GM19395 (cell line): ENCODE measurements around the gene DNAJB2.
A peak's percentile ranks its signal among the peaks of the same experiment; 100 is the strongest.
"Not testable (repeated sequence)": the region's sequence is repeated elsewhere in the genome, so short reads cannot be mapped to it uniquely, and the experiment has no call there.

Source experiments
- ATAC-seq: cut with Tn5 transposase; IDR thresholded peaks from one replicate; pipeline ENCODE4 v1.9.1; 2021; ENCODE audit warnings: mild to moderate bottlenecking, moderate library complexity; ENCODE audit not compliant: unreplicated experiment

Gene DNAJB2

DNA sequence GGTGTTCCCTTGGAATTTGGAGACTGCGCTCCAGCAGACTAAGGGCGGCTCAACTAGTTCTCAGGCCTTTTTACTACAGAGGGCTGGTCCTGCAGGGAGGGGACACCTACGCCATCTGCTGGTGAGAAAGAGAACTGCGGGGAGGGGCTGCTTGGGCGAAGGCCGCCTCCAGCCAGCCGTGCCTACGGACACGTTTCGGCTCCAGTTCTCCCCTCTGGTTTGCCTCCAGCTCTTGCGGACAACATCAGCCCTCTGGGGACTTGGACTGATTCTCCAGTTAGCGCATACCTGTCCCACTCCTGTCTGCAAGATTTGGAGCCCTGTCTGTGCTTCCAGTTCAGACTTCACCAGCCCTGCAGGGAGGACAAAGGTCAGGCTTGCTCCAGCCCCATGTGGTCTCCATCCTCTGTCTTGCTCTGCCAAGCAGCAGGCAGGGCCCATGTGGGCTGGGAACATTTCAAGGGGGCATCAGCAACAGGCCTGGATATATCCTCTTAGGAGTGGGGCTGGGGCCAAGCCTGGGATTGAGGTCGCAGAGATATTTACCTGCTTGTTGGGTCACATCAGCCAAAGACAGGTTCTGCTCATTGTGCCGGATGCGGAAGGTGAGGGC, 19.7 kb downstream of the DNAJB2 start:
- ATAC-seq, result peak; percentile 58

DNA sequence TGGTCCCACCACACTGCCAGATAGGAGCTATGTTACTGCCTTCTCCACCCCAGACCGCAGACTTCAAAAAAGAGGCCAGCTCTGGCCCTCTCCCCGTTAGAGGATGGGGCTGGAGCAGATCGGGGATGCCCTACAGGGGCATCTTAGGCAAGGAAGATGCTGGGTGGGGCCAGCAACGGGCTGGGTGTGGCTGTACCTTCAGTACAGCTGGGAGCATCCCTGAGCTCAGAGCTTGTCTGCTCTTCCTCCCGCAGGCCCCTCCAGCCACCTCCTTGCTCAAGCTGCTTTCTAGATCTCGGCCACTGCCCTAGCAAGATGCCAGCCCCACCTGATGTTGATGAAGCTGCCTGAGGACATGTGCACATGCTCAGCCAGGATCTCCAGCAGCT, 20.2 kb downstream of the DNAJB2 start:
- ATAC-seq, result no peak

DNA sequence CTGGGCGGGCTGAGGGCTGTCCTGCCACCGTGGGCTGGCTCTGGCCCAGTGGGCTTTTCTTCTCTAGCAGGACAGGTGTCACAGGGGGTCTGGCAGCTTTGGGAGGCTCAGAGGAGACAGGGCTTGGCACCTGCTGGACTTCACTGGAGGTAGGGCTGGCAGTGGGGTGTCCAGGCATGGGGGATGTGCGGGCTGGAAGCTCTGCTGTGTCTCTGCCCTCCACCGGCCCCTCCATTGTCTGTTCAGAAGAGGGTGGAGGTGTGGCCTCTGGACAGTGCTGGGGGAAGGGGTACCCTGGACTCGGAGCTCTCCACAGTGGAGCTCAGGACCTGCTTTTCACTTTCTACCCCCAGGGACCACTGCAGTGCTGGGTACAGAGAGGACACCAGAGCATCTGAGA, 20.9 kb downstream of the DNAJB2 start:
- ATAC-seq, result no peak

DNA sequence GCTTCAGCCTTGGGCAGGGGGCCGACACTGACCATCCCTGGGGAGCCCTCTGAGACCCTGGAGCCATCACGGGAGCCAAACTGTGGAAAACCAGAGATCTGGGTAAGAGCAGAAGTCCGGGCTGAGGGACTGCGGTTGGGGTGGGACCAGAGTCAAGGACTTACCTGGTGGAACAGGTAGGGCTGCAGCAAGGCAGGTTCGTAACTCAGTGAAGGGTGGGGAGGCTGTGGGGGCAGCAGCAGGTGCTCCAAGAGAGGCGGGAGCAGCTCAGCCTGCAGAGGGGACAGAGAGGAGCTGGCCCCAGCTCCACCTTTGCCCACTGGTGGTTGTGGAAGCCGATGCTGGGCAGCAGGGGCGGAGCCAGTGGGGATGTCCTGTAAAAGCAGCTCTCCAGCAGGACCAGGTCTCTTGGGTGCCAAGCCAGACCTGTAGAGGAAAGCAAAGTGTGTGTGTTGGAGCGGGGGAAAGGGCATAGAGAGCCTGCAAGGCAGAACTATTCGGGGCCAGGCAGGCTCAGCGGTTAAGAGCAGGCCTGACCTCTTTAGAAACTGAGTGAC, 23.3 kb downstream of the DNAJB2 start:
- no peak for ATAC-seq

DNA sequence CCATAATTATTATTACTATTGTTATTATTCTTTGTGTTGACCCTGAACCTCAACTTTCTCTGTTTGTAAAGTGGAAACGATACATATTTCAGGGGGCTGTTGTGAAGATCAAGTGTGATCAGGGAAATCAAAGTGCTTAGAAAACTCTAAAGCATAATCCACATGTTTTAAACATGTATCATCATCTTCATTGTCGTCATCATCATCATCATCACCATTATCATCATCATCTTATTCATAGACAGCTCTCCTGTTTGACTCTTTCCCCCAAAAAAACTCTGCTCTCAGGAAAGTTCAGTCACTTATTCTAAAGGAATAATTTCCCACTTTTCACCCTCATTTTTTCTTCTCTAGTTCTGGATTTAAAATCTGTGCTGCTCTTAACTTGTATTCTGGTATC, 25.1 kb downstream of the DNAJB2 start:
- no peak for ATAC-seq

DNA sequence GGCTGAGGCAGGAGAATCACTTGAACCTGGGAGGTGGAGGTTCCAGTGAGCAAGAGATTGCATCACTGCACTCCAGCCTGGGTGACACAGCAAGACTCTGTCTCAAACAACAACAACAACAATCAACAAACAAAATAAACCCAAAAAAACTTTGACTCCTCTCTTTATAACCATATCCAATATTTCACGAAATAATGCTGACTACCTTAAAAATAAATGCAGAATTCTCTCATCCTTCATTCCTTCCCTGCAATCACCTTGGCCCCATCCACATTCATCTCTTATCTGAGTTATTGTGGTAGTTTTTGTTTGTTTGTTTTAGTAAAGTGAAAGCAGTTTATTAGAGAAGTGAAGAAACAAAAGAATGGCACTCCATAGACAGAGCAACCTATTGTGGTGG, 26.9 kb downstream of the DNAJB2 start:
- no peak for ATAC-seq

DNA sequence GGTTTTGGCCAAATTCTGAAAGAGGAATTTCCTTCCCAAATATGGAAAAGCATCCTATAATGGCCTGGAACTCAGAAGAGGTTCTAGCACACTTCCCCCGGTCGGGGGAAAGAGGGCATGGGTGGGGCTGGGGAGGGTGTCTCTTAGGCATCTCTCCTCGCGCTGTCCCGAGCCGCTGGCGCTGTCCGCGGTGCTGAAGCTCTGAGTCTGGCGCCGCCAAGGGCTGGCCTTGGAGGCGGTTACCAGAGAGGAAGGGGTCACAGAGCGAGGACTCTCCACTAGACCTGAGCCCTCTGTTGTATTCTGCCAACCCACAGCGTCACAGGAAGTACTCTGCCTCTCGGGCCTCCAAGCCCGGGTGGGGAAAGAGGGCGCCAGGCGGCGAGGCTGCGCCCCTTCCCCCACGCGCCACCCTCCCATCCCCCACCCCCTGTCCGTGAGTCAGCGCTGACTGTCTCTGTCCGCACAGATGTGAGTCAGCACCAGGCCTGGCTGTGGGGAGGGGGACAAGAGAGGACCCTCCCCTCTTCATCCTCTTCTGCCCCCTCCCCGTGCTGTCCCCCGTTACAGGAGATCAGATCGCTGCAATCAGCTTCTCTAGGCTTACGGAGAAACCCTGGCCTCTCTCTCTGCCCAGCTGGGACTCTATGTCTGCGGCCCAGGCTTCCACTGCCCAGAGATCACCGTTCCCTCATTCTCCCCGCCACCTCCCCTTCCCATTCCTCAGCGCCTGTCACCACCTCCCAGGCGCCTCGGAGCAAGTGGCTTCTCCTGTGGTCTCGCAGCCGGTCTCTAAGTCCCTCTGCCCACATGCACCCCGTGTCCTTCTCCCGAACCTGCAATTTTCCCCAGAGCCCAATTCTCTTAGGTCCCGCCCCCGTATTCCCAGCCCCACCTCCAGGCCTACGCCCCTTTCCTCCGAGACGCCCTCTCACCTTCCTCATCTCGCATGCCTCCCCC, 29.3 kb downstream of the DNAJB2 start:
- no peak for ATAC-seq

DNA sequence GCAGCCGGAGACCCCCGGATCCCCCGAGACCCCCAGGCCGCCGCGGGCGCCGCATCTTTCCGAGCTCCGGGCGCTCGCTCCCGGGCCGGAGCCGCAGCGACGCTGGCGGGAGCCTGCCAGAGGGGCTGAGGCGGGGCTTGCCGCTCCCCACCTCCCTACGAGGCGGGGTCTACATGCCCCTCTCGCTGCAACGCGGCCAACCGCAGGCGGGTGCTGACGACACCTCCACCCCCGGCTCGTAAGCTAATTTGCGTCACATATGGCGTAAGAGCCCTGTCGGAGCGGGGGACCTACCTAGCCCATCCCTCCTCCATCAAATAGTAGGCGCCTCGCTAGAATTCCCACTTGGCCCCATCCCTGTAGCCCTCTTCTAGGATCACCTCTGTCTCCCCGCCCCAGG, 30.1 kb downstream of the DNAJB2 start, which contains the start of gene PTPRN:
TSS of gene PTPRN (minus strand) at position 124 of the 400 bp plus-strand sequence. CDS start at position 55, 69 bp downstream.
- no peak for ATAC-seq

DNA sequence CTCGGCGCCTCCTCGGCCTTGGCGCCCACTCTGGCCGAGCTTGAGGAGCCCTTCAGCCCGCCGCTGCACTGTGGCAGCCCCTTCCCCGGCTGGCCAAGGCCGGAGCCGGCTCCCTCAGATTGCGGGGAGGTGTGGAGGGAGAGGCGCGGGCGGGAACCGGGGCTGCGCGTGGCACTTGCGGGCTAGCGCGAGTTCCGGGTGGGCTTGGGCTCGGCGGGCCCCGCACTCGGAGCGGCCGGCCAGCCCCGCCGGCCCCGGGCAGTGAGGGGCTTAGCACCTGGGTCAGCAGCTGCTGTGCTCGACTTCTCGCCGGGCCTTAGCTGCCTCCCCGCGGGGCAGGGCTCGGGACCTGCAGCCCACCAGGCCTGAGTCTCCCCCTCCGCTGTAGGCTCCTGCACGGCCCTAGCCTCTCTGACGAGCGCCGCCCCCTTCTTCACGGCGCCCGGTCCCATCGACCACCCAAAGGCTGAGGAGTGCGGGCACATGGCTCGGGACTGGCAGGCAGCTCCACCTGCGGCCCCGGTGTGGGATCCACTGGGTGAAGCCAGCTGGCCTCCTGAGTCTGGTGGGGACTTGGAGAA, 33.6 kb downstream of the DNAJB2 start:
- ATAC-seq, result not testable (repeated sequence)

DNA sequence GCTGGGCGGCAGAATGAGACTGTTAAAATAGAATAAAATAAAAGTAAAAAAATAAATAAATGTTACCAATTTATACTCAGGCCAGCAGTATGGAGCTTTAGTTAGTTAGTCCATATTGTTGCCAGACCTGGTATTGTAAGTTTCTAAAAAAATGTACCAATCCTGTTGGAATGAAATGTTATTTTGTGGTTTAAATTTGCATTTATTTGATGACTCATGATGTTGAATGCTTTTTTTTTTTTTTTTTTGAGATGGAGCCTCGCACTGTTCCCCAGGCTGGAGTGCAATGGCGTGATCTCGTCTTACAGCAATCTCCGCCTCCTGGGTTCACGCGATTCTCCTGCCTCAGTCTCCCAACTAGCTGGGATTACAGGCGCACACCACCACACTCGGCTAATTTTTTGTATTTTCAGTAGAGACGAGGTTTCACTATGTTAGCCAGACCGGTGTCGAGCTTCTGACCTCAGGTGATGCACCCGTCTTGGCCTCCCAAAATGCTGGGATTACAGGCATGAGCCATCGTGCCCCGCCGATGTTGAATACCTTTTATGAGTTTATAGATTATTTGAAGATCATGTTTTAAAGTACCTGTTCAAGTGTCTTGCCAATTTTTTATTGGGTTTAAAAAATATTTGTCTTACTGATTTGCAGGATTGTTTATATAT, 35.8 kb downstream of the DNAJB2 start:
- ATAC-seq, result no peak

DNA sequence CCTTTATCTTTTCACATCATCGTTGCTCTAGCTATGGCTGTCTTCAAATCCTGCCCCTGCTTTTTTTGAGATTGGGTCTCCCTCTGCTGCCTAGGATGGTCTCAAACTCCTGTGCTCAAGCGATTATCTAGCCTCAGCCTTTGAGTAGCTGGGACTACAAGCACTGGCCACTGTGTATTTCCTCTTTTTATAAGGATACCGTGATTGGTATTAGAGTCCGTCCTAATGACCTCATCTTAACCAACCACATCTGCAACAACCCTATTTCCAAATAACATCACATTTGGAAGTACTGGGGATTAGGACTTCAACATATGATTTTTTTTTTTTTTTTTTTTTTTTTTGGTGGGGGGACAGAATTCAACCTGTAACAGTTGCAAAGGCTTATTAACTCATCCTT, 44.3 kb downstream of the DNAJB2 start:
- ATAC-seq, result no peak

DNA sequence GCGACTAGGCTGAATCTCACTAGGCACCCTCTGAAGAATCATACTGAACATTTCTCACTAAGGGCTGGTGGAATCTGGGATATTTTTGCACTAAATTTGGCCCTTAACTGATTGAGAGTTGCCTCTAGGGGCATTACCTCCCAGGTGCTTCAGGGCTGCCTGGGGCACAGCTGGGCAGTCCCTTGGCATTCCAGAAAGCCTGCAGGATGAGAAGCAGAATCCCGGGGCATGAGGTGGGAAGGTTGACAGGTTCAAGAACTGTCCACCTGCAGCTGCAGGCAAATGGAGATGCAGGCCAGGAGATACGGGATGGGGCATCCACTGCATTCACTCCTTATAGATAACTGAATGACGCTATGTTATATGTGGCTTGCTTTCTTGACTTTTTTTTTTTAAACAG, 46.0 kb downstream of the DNAJB2 start:
- ATAC-seq, result no peak

DNA sequence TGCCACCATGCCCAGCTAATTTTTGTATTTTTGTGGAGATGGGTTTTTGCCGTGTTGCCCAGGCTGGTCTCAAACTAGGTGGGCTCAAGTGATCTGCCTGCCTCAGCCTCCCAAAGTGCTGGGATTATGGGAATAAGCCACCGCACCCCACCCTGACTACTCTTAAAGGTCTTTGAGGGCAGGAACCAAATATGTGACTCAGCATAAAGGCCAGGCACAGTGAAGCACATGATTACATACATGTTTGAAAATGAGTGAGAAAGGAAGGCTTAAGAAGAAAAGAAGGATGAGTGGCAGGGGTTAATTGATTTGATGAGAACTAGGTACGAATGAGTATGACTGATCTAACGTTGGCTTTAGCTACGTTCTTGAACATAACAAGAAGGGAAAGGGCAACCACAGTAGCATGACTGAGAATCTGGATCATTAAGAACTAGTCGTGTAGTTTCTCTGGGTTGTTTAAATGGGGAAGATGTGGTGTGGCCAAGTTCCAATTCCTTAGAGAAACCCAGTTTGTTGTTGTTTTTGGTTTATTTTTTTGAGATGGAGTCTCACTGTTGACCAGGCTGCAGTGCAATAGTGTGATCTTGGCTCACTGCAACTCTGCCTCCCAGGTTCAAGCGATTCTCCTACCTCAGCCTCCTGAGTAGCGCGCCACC, 46.6 kb downstream of the DNAJB2 start:
- ATAC-seq, result no peak

DNA sequence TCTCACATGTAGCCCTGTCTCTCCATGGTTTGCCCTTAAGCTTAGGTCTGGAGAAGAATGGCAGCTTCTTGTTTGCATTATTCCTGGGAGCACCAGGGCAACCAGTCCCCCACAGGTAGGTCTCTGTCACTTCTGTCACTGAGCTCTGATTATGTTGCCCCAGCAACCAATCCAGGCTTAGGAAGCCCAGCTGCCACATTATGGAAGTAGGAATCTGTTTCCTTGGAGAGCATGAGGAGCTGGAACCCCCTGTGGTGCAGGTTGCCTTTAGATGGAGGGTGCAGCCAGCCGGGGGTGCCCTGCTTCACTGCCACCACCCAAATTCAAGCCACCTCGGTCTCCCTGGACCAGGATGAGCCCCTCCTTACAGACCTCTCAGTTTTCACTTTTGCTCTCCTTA, 48.6 kb downstream of the DNAJB2 start:
- ATAC-seq, result no peak

DNA sequence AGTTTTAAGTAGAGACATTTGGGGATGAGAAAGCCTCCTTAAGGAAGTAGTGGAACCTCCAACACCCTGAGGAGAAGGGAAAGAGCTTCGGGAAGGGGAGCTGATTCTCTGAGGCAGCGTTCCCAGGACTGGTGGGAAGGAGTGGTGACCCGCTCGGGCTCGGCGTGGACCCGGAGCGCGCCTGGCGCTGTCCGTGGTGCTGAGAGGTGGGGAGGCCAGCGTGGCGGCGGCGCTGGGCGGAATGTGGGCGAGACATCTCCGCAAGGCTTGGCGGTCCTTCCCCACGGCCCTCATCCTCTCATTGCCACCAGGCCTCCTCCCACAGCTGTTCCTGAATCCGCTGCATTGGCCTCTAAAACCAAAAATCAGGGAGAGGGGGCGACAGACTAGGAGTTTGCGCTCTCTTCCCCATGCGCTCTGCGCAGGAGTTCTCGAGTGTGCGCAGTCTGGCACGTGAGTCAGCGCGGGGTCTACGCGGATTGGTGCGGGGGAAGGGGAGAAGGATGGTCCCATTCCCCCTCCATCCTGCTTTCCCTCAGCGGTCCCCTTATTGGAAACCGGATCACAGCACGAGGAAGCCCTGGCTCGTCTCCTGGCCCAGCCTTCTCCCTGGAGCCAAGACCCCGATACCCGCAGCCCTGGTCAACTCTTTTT, 52.5 kb downstream of the DNAJB2 start:
- ATAC-seq, result no peak

DNA sequence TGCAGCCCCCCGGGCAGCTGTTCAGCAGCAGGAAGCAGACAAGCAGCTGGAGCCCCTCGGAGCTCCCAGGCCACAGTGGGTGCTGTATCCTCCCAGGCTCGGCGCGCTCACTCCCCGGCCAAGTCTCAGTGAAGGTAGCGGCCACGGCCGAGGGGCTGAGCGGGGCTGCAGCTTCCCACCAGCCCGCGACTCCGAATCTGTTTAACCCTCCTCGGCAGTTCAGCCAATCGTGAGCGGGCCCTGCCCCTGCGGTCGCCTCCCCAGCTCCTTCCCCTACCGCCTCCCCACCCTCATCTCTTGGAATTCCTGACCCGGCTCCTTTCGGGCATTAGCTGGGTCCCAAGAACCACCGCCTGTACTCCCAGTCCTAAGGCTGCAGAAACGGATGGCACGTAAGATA, 53.4 kb downstream of the DNAJB2 start, which contains the start of gene RESP18:
TSS of gene RESP18 (minus strand) at position 203 of the 400 bp plus-strand sequence.
- ATAC-seq, result no peak

DNA sequence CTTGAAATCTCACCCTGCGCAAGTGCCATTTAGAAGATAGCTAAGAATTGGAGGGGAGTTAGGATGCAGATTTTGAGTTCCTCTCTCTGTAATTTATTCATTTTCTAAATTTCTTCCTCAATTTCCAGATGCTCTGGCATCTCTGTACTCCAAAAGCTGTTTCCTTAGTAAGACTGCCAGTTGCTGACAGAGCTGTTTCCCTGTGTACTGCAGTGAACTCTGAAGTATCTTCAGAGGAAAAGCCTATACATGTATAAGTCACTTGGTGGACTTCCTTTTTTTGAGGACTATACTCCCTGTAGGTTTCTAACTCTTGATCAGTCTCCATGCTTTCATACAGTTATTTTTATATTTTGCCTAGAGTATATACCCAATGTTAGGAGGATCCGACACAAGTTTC, 54.9 kb downstream of the DNAJB2 start:
- no peak for ATAC-seq

DNA sequence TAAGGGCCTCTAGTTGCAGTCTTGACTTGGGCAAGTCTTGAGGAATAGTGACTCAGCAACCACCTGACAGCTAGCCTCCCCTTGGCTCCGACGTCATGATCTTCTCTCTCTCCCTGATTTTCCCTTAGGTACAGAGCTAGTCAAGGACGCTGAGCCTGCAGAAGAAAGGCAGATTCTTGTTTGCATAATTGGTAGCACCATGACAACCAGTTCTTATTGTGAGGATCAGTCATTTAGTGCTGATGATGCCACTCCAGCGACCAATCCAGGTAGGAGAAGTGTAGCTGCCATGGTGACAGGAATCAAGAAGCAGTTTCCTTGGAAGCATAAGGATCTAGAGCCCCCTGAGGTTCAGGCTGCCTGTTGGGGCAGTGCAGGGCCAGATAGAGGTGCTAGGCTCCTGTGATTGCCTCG, 56.2 kb downstream of the DNAJB2 start:
- ATAC-seq, result no peak
